HCT116 (cell line): ENCODE measurements around the gene THRAP3. TPM values are rescaled to one million over a fixed set of nuclear protein-coding genes. Genes with fewer than 3 reads are reported as not detected.

Experiments used
- ATAC-seq: fragments of 200-7000 bp; cut with Tn5 transposase; 2 replicates; pipeline ENCODE4 v1.9.1; 2020; ENCODE audit warnings: mild to moderate bottlenecking, moderate library complexity
- BruUV-seq: library from RNA; stranded (reverse); fragments of 400-500 nt; replicated peaks from 2 replicates; lab custom pipeline; 2021; lab: Mats Ljungman, UMichigan
- CTCF ChIA-PET: fragments of 300-600 bp; sonication (Branson Sonifier 250); formaldehyde crosslinking; loops from one replicate; lab custom pipeline; 2021; ENCODE audit warnings: antibody characterized with exemption; lab: Charles Lee
- POLR2A ChIA-PET: fragments of 300-600, 350-600 bp; sonication (Branson Sonifier 250); formaldehyde crosslinking; loops from one replicate; lab custom pipeline; 2021; ENCODE audit warnings: antibody characterized with exemption; lab: Charles Lee
- RAD21 ChIA-PET, 2 experiments: fragments of 300-600 bp; sonication (Branson Sonifier 250); formaldehyde crosslinking; loops; one replicate each; lab custom pipeline; 2023; ENCODE audit warnings: low total read pairs in 2 of 2; ENCODE audit not compliant: uncharacterized antibody in 2 of 2, unreplicated experiment in 2 of 2, low non-redundant PET in 1 of 2; lab: Charles Lee
- DNase-seq: peaks from one replicate; pipeline ENCODE4 v3.0.0-alpha.2; 2010; ENCODE audit warnings: low read depth, low spot score
- H2AFZ ChIP-seq: fragments of 200-600 bp; shearing (Covaris generic), sonication (generic); 2 replicates; pipeline ENCODE4 v1.6.1; 2017; ENCODE audit warnings: low read depth, mixed run types, mixed read lengths, antibody characterized with exemption, low read length; ENCODE audit not compliant: poor library complexity, severe bottlenecking
- H3K27ac ChIP-seq: 2 replicates; pipeline ENCODE4 v1.5.1; 2012; ENCODE audit warnings: low read depth, low read length
- H3K27me3 ChIP-seq: fragments of 200-600 bp; sonication (generic); 2 replicates; pipeline ENCODE4 v1.6.1; 2016; ENCODE audit warnings: mixed run types, low read length, mixed read lengths; ENCODE audit not compliant: insufficient read depth
- H3K36me3 ChIP-seq, 2 experiments: fragments of 200-500 bp in 1 of 2; fragments of 200-600 bp in 1 of 2; sonication (Bioruptor generic) in 1 of 2; sonication (generic) in 1 of 2; 2 replicates each; pipeline versions ENCODE4 v1.5.1 to v1.6.1; 2014 to 2016; ENCODE audit warnings: low read length in 2 of 2, inconsistent platforms in 1 of 2, mixed read lengths in 1 of 2, mixed run types in 1 of 2; ENCODE audit not compliant: insufficient read depth in 2 of 2, control insufficient read depth in 1 of 2
- H3K4me1 ChIP-seq, 2 experiments: fragments of 200-600 bp in 1 of 2; sonication (generic) in 1 of 2; 2 replicates each; pipeline versions ENCODE4 v1.5.1 to v1.6.1; 2012 to 2017; ENCODE audit warnings: low read length in 2 of 2, inconsistent platforms in 1 of 2, mild to moderate bottlenecking in 1 of 2, mixed read lengths in 1 of 2, mixed run types in 1 of 2, moderate library complexity in 1 of 2; ENCODE audit not compliant: insufficient read depth in 2 of 2, control insufficient read depth in 1 of 2
- H3K4me2 ChIP-seq: fragments of 200-600 bp; sonication (generic); 2 replicates; pipeline ENCODE4 v1.6.1; 2017; ENCODE audit warnings: mixed run types, low read length, mixed read lengths
- H3K4me3 ChIP-seq, 2 experiments: fragments of 200-600 bp in 1 of 2; sonication (generic) in 1 of 2; replicated peaks in 1 of 2; 2 replicates each; pipeline ENCODE4 v1.5.1; 2011 to 2016; ENCODE audit warnings: low read length in 2 of 2, control low read depth in 1 of 2, low read depth in 1 of 2, mild to moderate bottlenecking in 1 of 2, mixed read lengths in 1 of 2, mixed run types in 1 of 2
- H3K79me2 ChIP-seq: fragments of 200-600 bp; sonication (generic); 2 replicates; pipeline ENCODE4 v1.6.1; 2017; ENCODE audit warnings: mild to moderate bottlenecking, mixed run types, low read length, moderate library complexity, mixed read lengths; ENCODE audit not compliant: insufficient read depth
- H3K9ac ChIP-seq: fragments of 200-600 bp; sonication (generic); 2 replicates; pipeline ENCODE4 v1.6.1; 2016; ENCODE audit warnings: low read length, mixed read lengths
- H3K9me2 ChIP-seq: fragments of 200-600 bp; sonication (generic), shearing (Covaris generic); 2 replicates; pipeline ENCODE4 v1.6.1; 2017; ENCODE audit warnings: mixed run types, mild to moderate bottlenecking, moderate library complexity; ENCODE audit not compliant: insufficient read depth
- H3K9me3 ChIP-seq, 2 experiments: fragments of 200-500 bp in 1 of 2; fragments of 200-600 bp in 1 of 2; sonication (Bioruptor generic) in 1 of 2; sonication (generic) in 1 of 2; 2 replicates each; pipeline ENCODE4 v1.6.1; 2014 to 2017; ENCODE audit warnings: low read length in 2 of 2, mixed read lengths in 2 of 2, inconsistent platforms in 1 of 2, low read depth in 1 of 2, mild to moderate bottlenecking in 1 of 2, mixed run types in 1 of 2, moderate library complexity in 1 of 2; ENCODE audit not compliant: control insufficient read depth in 1 of 2, insufficient read depth in 1 of 2
- H4K20me1 ChIP-seq: fragments of 200-600 bp; sonication (generic), shearing (Covaris generic); 2 replicates; pipeline ENCODE4 v1.6.1; 2017; ENCODE audit warnings: mixed run types, mild to moderate bottlenecking, moderate library complexity; ENCODE audit not compliant: insufficient read depth
- ATF3 ChIP-seq: IDR thresholded peaks from 2 replicates; pipeline ENCODE4 v1.6.1; 2012
- CEBPB ChIP-seq: IDR thresholded peaks from 2 replicates; pipeline ENCODE4 v1.6.1; 2012; ENCODE audit warnings: low read depth
- EZH2 ChIP-seq: fragments of 200-600 bp; sonication (generic); IDR thresholded peaks from 2 replicates; pipeline ENCODE4 v1.6.1; 2017; ENCODE audit warnings: antibody characterized with exemption, mixed run types
- EZH2phosphoT487 ChIP-seq: fragments of 200-600 bp; IDR thresholded peaks from 2 replicates; pipeline ENCODE4 v1.6.1; 2018; ENCODE audit warnings: antibody characterized with exemption, borderline replicate concordance
- MAX ChIP-seq: IDR thresholded peaks from 2 replicates; pipeline ENCODE4 v1.6.1; 2012
- RAD21 ChIP-seq: IDR thresholded peaks from 2 replicates; pipeline ENCODE4 v1.6.1; 2012; ENCODE audit warnings: low read depth, mild to moderate bottlenecking
- SIN3A ChIP-seq: IDR thresholded peaks from 2 replicates; pipeline ENCODE4 v1.6.1; 2012; ENCODE audit warnings: low read depth
- SRF ChIP-seq: IDR thresholded peaks from 2 replicates; pipeline ENCODE4 v1.6.1; 2012; ENCODE audit warnings: low read depth
- TCF7L2 ChIP-seq: IDR thresholded peaks from 2 replicates; pipeline ENCODE4 v1.7.0; 2011; ENCODE audit warnings: borderline replicate concordance, inconsistent platforms; ENCODE audit not compliant: insufficient read depth, insufficient read length; ENCODE audit errors: extremely low read depth
- YY1 ChIP-seq: IDR thresholded peaks from 2 replicates; pipeline ENCODE4 v1.6.1; 2011; ENCODE audit warnings: low read length, low read depth, moderate library complexity, mild to moderate bottlenecking; ENCODE audit not compliant: insufficient replicate concordance; ENCODE audit errors: extremely low read depth
- ZBTB33 ChIP-seq: IDR thresholded peaks from 2 replicates; pipeline ENCODE4 v1.6.1; 2011; ENCODE audit warnings: mild to moderate bottlenecking, low read length, moderate library complexity; ENCODE audit not compliant: insufficient replicate concordance; ENCODE audit errors: extremely low read depth
- ZFX ChIP-seq: fragments of 450-650 bp; IDR thresholded peaks from 2 replicates; pipeline ENCODE4 v1.6.1; 2017
- intact Hi-C: fragments of 100-400 bp; cut with micrococcal nuclease; formaldehyde crosslinking; loops from 2 replicates; pipeline ENCODE4 v1.10.0; 2022
- total RNA-seq: library from RNA; stranded (reverse); gene quantifications from one replicate; pipeline ENCODE4 v1.2.1, GENCODE V29; 2021; ENCODE audit not compliant: unreplicated experiment

Gene THRAP3
- total RNA-seq, 1 experiment from 2014 or later = 144 TPM

- H3K4me1 ChIP-seq = peaks cover 9 to 28% of the 10 kb centered on the region in 2 experiments
- DNase-seq (no peak), ATAC-seq (no peak)
- H3K36me3 ChIP-seq = peaks cover 55 to 75% of the 10 kb centered on the region in 2 experiments
- no peaks in the 10 kb centered on the region for H4K20me1 ChIP-seq
- TSS peak; percentile 20 for BruUV-seq
- RAD21 ChIA-PET = no interaction called here
- H3K9ac ChIP-seq = no peak overlapping the region
- H3K9me2 ChIP-seq = no peaks in the 10 kb centered on the region
- CTCF ChIA-PET = interaction anchor here (1.2 kb wide), 1 partner anchor 14 kb away, joined by 3 read pairs; no protein-coding TSS in a partner anchor
- H3K9me3 ChIP-seq = no peaks in the 10 kb centered on the region
- no peak overlapping the region for H3K27ac ChIP-seq
- POLR2A ChIA-PET = interaction anchor here (1.7 kb wide), 1 partner anchor 104 kb away, joined by 3 read pairs; no protein-coding TSS in a partner anchor
- H3K27me3 ChIP-seq = no peaks in the 10 kb centered on the region
- no peak for TF ChIP-seq SRF
- TF ChIP-seq ZBTB33 = no peak
- TF ChIP-seq MAX = no peak
- no peak for TF ChIP-seq ZFX
- TF ChIP-seq CEBPB = no peak
- no peak for TF ChIP-seq SIN3A
- no peak for TF ChIP-seq TCF7L2
- TF ChIP-seq EZH2 = no peak
- TF ChIP-seq ATF3 = no peak
- TF ChIP-seq YY1 = no peak
- no peak for TF ChIP-seq RAD21
- no peak for TF ChIP-seq EZH2phosphoT487
- H3K4me2 ChIP-seq = no peak overlapping the region
- intact Hi-C loops = no loop called here
- H3K79me2 ChIP-seq = peaks cover 40% of the 10 kb centered on the region; the same call in 1 of the 2 replicates
- H2AFZ ChIP-seq = no peak overlapping the region
- H3K4me3 ChIP-seq = no peak overlapping the region
Measured at GRCh38 chr1:36297062-36297461, 72.8 kb downstream of the THRAP3 start.
